H9 (cell line): Measurements from ENCODE around the gene KCNMA1. TPM values are rescaled to one million over a fixed set of nuclear protein-coding genes. Genes with fewer than 3 reads are reported as not detected.

Experiments
- DNase-seq: peaks from one replicate; pipeline ENCODE4 v3.0.0-alpha.2; 2017
- H2AFZ ChIP-seq: one replicate; pipeline ENCODE4 v1.6.1; 2013; ENCODE audit warnings: mild to moderate bottlenecking, low read length, control low read depth, moderate library complexity
- H2AK5ac ChIP-seq: 2 replicates; pipeline ENCODE4 v1.6.1; 2013; ENCODE audit warnings: low read length, control low read depth, mixed read lengths; ENCODE audit not compliant: insufficient read length
- H2BK120ac ChIP-seq: one replicate; pipeline ENCODE4 v1.6.1; 2013; ENCODE audit warnings: low read depth, mild to moderate bottlenecking, low read length, control low read depth, inconsistent platforms; ENCODE audit not compliant: poor library complexity, severe bottlenecking
- H2BK12ac ChIP-seq: 2 replicates; pipeline ENCODE4 v1.6.1; 2013; ENCODE audit warnings: low read length, control low read depth, mixed read lengths, low read depth; ENCODE audit not compliant: insufficient read length
- H2BK15ac ChIP-seq: 2 replicates; pipeline ENCODE4 v1.6.1; 2013; ENCODE audit warnings: low read depth, low read length, control low read depth
- H2BK20ac ChIP-seq: one replicate; pipeline ENCODE4 v1.6.1; 2013; ENCODE audit warnings: low read depth, mild to moderate bottlenecking, low read length, control low read depth, inconsistent platforms; ENCODE audit not compliant: poor library complexity, severe bottlenecking
- H2BK5ac ChIP-seq: 2 replicates; pipeline ENCODE4 v1.6.1; 2013; ENCODE audit warnings: low read length, control low read depth, mixed read lengths; ENCODE audit not compliant: insufficient read length
- H3K14ac ChIP-seq: 2 replicates; pipeline ENCODE4 v1.6.1; 2013; ENCODE audit warnings: low read length, control low read depth; ENCODE audit not compliant: insufficient read depth
- H3K18ac ChIP-seq: 2 replicates; pipeline ENCODE4 v1.6.1; 2013; ENCODE audit warnings: low read depth, mild to moderate bottlenecking, mixed read lengths, low read length, control low read depth; ENCODE audit not compliant: insufficient read length
- H3K23ac ChIP-seq: 2 replicates; pipeline ENCODE4 v1.6.1; 2013; ENCODE audit warnings: low read length, control low read depth, mixed read lengths, low read depth; ENCODE audit not compliant: insufficient read length
- H3K23me2 ChIP-seq: 2 replicates; pipeline ENCODE4 v1.6.1; 2013; ENCODE audit warnings: low read depth, mild to moderate bottlenecking, mixed read lengths, low read length, control low read depth; ENCODE audit not compliant: insufficient read length, poor library complexity, severe bottlenecking
- H3K27ac ChIP-seq: 2 replicates; pipeline ENCODE4 v1.5.1; 2013; ENCODE audit warnings: low read length, control low read depth, mixed read lengths, low read depth; ENCODE audit not compliant: insufficient read length
- H3K27me3 ChIP-seq: 2 replicates; pipeline ENCODE4 v1.6.1; 2013; ENCODE audit warnings: low read length, control low read depth, inconsistent platforms; ENCODE audit not compliant: insufficient read depth
- H3K4ac ChIP-seq: 2 replicates; pipeline ENCODE4 v1.6.1; 2013; ENCODE audit warnings: low read depth, mild to moderate bottlenecking, control low read depth, inconsistent platforms, low read length, moderate library complexity
- H3K4me1 ChIP-seq: 2 replicates; pipeline ENCODE4 v1.6.1; 2013; ENCODE audit warnings: low read length, control low read depth, inconsistent platforms; ENCODE audit not compliant: insufficient read depth
- H3K4me2 ChIP-seq: 2 replicates; pipeline ENCODE4 v1.6.1; 2013; ENCODE audit warnings: low read length, control low read depth, mixed read lengths; ENCODE audit not compliant: insufficient read length, insufficient read depth
- H3K56ac ChIP-seq: 2 replicates; pipeline ENCODE4 v1.6.1; 2013; ENCODE audit warnings: low read depth, mild to moderate bottlenecking, mixed read lengths, low read length, control low read depth; ENCODE audit not compliant: insufficient read length
- H3K79me1 ChIP-seq: 2 replicates; pipeline ENCODE4 v1.6.1; 2013; ENCODE audit warnings: low read depth, mild to moderate bottlenecking, moderate library complexity, low read length, control low read depth, inconsistent platforms; ENCODE audit not compliant: insufficient read depth, poor library complexity, severe bottlenecking
- H3K79me2 ChIP-seq: 2 replicates; pipeline ENCODE4 v1.6.1; 2013; ENCODE audit warnings: low read length, control low read depth, inconsistent platforms; ENCODE audit not compliant: insufficient read depth
- H3K9ac ChIP-seq: 2 replicates; pipeline ENCODE4 v1.6.1; 2013; ENCODE audit warnings: low read length, control low read depth, mixed read lengths; ENCODE audit not compliant: insufficient read length; ENCODE audit errors: extremely low read depth
- H3K9me3 ChIP-seq: one replicate; pipeline ENCODE4 v1.6.1; 2013; ENCODE audit warnings: low read depth, low read length, inconsistent platforms; ENCODE audit not compliant: control insufficient read depth
- H3T11ph ChIP-seq: one replicate; pipeline ENCODE4 v1.6.1; 2013; ENCODE audit warnings: mild to moderate bottlenecking, low read length, control low read depth, inconsistent platforms
- H4K20me1 ChIP-seq: one replicate; pipeline ENCODE4 v1.6.1; 2013; ENCODE audit not compliant: control insufficient read depth, insufficient read length, insufficient read depth
- H4K5ac ChIP-seq: 2 replicates; pipeline ENCODE4 v1.6.1; 2013; ENCODE audit warnings: low read depth, mild to moderate bottlenecking, mixed read lengths, low read length, control low read depth; ENCODE audit not compliant: insufficient read length
- H4K8ac ChIP-seq: replicated peaks from 2 replicates; pipeline ENCODE4 v1.6.1; 2013; ENCODE audit warnings: low read length, control low read depth, mixed read lengths, low read depth; ENCODE audit not compliant: insufficient read length
- H4K91ac ChIP-seq: 2 replicates; pipeline ENCODE4 v1.6.1; 2013; ENCODE audit warnings: low read depth, mild to moderate bottlenecking, moderate library complexity, mixed read lengths, low read length, control low read depth; ENCODE audit not compliant: insufficient read length
- H3K27ac Mint-ChIP-seq, 3 experiments: 2 replicates in 2 of 3; 3 replicates in 1 of 3; pipeline ENCODE4 v1.8.0; 2020 to 2021; ENCODE audit warnings: mixed read lengths in 3 of 3, mild to moderate bottlenecking in 1 of 3, moderate library complexity in 1 of 3
- H3K27me3 Mint-ChIP-seq: 2 replicates; pipeline ENCODE4 v1.8.0; 2021; ENCODE audit warnings: low read depth, mild to moderate bottlenecking, moderate library complexity, mixed read lengths
- H3K36me3 Mint-ChIP-seq, 3 experiments: 2 replicates in 2 of 3; 3 replicates in 1 of 3; pipeline ENCODE4 v1.8.0; 2020 to 2021; ENCODE audit warnings: low read depth in 3 of 3, mixed read lengths in 3 of 3; ENCODE audit not compliant: insufficient read depth in 1 of 3
- H3K4me1 Mint-ChIP-seq, 2 experiments: 2 replicates each; pipeline ENCODE4 v1.8.0; 2020; ENCODE audit warnings: mixed read lengths in 2 of 2
- H3K4me3 Mint-ChIP-seq, 2 experiments: 2 replicates in 1 of 2; 3 replicates in 1 of 2; pipeline ENCODE4 v1.8.0; 2020 to 2021; ENCODE audit warnings: mild to moderate bottlenecking in 2 of 2, mixed read lengths in 2 of 2, moderate library complexity in 1 of 2
- H3K9me3 Mint-ChIP-seq, 2 experiments: 2 replicates in 1 of 2; 3 replicates in 1 of 2; pipeline ENCODE4 v1.8.0; 2020; ENCODE audit warnings: mild to moderate bottlenecking in 2 of 2, mixed read lengths in 2 of 2, moderate library complexity in 1 of 2
- WGBS: extraction: QIAGEN DNeasy Blood & Tissue Kit; methylation state at CpG from one replicate; pipeline ENCODE4 v1.1.7; 2013; ENCODE audit warnings: missing lambda C conversion rate, low lambda C conversion rate, mixed read lengths; ENCODE audit not compliant: insufficient read length; ENCODE audit errors: extremely low coverage; 5-methylcytosine and 5-hydroxymethylcytosine counted together
- total RNA-seq: library from RNA; stranded (reverse); gene quantifications from 2 replicates; pipeline ENCODE4 v1.2.1, GENCODE V29; 2021
- TF ChIP-seq, protein P1 (sequence below): fragments of 200-600 bp; sonication (generic); conservative IDR thresholded peaks from 3 replicates; pipeline ENCODE4 v1.8.0; 2021; ENCODE audit warnings: antibody characterized with exemption, mild to moderate bottlenecking

The KCNMA1 gene
- total RNA-seq, 1 experiment from 2014 or later: 2.0 TPM

DNA sequence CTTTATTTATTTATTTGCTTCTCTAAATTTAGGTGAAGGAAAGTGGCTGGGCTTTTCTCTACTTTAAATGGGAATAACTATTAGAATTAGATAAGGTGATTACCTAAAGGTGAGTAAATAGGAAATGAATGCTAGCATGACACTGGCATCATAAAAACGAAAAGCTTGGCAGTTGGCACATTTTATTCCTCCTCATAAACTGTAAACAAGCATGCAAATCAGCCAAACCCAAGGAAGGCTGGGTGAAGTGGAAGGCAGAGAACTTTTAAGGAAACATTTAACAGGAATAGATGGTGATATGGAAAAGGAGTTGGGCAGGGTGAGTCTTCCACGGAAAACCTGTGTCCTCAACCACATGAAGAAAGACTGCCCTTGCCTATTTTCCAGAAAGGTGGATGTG, 669.1 kb downstream of the KCNMA1 start:
- no peaks in the 10 kb centered on the region for H3K79me2 ChIP-seq
- no peak overlapping the region for H3T11ph ChIP-seq
- no peak overlapping the region for H3K18ac ChIP-seq
- no peak overlapping the region for H2AK5ac ChIP-seq
- Mint-ChIP-seq H3K27ac (no peak overlapping the region), H3K4me3 (no peak overlapping the region), H3K27me3 (no peaks in the 10 kb centered on the region; the same call in 1 of the 2 replicates), H3K4me1 (peaks cover 11 to 18% of the 10 kb centered on the region in 2 experiments; a peak in 3 of 4 replicates), H3K9me3 (no peaks in the 10 kb centered on the region), H3K36me3 (no peaks in the 10 kb centered on the region; a peak in 1 of 7 replicates)
- H3K27ac ChIP-seq: no peak overlapping the region
- no CpG with 5 or more reads among the region's 2 CpGs for WGBS
- H3K9ac ChIP-seq: no peak overlapping the region
- no peaks in the 10 kb centered on the region for H3K4me1 ChIP-seq
- no peak overlapping the region for H2BK20ac ChIP-seq
- no peak overlapping the region for H4K8ac ChIP-seq
- no peak overlapping the region for H2AFZ ChIP-seq
- TF ChIP-seq, protein P1, sequence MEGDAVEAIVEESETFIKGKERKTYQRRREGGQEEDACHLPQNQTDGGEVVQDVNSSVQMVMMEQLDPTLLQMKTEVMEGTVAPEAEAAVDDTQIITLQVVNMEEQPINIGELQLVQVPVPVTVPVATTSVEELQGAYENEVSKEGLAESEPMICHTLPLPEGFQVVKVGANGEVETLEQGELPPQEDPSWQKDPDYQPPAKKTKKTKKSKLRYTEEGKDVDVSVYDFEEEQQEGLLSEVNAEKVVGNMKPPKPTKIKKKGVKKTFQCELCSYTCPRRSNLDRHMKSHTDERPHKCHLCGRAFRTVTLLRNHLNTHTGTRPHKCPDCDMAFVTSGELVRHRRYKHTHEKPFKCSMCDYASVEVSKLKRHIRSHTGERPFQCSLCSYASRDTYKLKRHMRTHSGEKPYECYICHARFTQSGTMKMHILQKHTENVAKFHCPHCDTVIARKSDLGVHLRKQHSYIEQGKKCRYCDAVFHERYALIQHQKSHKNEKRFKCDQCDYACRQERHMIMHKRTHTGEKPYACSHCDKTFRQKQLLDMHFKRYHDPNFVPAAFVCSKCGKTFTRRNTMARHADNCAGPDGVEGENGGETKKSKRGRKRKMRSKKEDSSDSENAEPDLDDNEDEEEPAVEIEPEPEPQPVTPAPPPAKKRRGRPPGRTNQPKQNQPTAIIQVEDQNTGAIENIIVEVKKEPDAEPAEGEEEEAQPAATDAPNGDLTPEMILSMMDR: no peak
- no peak overlapping the region for H3K23ac ChIP-seq
- H3K27me3 ChIP-seq: no peaks in the 10 kb centered on the region
- H3K4ac ChIP-seq: no peak overlapping the region
- no peak overlapping the region for H3K56ac ChIP-seq
- H2BK15ac ChIP-seq: no peak overlapping the region
- H4K91ac ChIP-seq: no peak overlapping the region
- no peak for DNase-seq
- no peak overlapping the region for H2BK5ac ChIP-seq
- no peaks in the 10 kb centered on the region for H4K20me1 ChIP-seq
- no peak overlapping the region for H3K14ac ChIP-seq
- no peaks in the 10 kb centered on the region for H3K9me3 ChIP-seq
- no peak overlapping the region for H2BK12ac ChIP-seq
- H4K5ac ChIP-seq: no peak overlapping the region
- no peaks in the 10 kb centered on the region for H3K79me1 ChIP-seq
- H3K23me2 ChIP-seq: no peaks in the 10 kb centered on the region
- no peak overlapping the region for H2BK120ac ChIP-seq
- no peak overlapping the region for H3K4me2 ChIP-seq
